HG02840 (cell line): Measurements from ENCODE around the gene CD3E.
"Not testable (repeated sequence)": the region's sequence is repeated elsewhere in the genome, so short reads cannot be mapped to it uniquely, and the experiment has no call there.

Experiments used
- ATAC-seq: cut with Tn5 transposase; IDR thresholded peaks from one replicate; pipeline ENCODE4 v1.9.1; 2021; ENCODE audit warnings: mild to moderate bottlenecking, moderate library complexity, moderate number of reproducible peaks; ENCODE audit not compliant: unreplicated experiment, low FRiP score

CD3E gene

DNA sequence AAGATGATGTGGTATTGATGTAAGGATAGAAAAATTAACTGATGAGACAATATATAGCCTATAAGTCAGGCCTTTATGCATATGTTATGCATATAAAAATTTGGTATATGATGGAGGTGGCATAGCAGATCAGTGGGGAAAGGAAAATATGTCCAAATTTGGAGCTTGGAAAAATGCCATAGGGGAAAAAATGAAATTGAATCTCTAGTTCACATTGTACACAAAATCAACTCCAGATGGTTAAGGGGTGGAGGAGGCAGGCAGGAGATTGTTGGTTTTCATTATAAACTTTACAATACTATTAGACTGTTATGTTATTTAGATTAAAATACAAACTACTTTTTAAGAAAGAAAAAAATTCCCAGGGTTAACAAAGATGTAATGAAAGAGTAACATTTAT, 15.1 kb upstream of the CD3E start:
- no peak for ATAC-seq

DNA sequence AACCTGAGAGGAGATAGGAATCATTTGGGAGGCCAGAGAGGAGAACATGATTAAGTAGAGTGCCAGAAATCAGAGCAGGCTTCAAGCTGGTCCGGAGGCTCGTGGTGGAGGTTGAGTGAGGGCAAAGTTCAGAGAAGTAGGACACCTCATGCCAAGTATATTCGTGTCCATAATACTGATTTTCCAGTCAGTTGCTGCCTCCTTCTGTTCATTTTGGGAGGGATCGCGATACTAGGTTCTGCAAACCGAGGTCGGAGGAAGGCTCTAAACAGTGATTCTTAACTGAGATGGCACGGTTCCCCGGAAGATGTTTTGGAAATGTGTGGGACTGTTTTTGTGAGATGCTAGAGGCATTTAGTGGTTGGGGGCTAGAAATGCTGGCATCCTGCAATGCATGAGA, 13.6 kb upstream of the CD3E start:
- no peak for ATAC-seq

DNA sequence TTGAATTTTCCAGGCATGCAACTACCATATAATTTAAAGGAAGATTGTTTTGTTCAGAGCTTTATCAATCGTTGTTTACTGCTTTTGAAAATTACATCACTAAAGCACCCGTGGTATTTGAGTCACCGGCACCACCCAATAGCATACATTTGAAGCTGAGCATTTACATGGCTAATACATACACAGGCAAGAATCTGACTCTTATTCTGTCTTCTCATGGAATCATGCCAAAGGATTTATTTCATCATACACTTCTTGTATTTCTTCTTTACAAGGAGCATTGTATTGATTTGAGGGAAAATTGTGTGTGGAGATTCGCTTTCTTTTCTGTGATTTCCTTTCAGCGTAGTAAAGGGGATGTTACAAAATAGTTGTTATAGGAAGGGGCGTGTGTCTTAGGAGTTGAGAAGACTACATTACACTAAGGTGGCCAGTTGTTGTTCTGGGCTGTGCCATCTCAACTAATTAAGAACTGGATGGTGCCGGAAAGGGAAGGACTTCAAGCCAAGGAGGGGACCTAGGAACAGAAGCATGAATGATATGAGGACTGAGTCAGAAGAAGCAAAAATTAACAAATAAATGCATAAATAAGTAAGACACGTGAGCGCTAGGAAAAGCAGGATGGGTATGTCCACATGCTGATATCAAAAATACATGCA, 12.9 kb upstream of the CD3E start:
- ATAC-seq: no peak

DNA sequence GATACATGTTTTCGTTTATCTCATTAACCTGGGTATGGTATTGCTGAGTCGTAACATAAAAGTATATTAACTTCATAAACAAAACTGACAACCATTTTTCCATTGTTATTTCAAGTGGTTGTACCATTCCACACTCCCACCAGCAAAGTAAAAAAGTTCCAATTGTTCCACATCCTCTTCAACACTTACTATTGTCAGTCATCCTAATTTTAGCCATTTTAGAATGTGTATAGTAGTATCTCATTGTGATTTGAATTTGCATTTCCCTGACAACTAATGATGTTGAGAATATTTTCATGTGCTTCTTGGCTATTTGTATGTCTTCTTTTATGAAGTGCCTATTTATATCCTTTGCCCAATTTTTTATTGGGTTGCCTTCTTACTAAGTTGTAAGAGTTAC, 10.5 kb upstream of the CD3E start:
- no peak for ATAC-seq

DNA sequence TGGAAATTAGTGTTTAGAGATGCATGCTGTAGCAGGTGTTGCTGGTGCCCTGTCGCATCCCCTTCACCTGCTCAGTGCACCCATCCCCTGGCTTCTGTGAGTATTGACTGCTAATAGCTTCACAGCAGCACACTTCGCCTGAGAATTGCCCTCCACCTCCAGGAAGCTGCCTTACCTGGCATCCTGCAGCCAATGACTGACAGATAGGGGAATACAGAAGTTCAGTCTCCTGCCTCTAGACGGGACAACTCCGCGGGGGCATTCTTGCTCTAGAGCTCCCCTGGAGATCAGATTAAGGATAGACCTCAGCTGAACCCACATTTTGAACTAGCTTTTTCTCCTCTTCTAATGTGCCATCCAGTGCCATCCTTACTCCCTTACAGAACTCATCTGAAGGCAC, 9.3 kb upstream of the CD3E start:
- ATAC-seq: no peak

DNA sequence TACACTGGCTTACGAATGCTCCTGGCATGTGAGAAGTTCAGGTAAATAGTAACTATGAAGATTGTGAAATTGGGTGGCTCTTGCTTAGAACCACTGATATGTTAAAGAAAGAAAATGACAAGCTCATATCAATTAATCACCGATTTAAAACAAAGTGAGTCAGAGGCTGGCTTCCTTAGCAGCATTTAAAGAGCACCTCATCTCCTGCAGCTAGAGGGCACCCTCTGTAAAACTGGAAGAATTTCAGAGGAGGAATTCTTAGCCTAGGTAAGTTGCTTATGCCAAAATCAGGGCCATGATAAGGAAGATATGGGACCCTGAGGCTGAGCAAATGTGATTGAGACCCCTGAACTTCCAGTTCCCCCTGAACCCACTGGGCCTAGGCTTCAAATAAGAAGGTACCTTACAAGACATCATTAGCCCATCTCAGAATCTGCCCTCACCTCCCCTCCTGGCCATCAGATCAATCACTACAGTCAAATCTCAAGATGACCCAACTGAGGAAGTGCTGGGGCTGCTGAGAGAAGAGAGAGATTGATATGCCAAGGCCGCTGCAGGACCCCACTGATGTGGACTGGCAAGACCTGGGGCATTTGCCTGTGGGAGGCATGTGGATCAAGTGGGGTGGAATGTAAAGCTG, 8.6 kb upstream of the CD3E start:
- no peak for ATAC-seq

DNA sequence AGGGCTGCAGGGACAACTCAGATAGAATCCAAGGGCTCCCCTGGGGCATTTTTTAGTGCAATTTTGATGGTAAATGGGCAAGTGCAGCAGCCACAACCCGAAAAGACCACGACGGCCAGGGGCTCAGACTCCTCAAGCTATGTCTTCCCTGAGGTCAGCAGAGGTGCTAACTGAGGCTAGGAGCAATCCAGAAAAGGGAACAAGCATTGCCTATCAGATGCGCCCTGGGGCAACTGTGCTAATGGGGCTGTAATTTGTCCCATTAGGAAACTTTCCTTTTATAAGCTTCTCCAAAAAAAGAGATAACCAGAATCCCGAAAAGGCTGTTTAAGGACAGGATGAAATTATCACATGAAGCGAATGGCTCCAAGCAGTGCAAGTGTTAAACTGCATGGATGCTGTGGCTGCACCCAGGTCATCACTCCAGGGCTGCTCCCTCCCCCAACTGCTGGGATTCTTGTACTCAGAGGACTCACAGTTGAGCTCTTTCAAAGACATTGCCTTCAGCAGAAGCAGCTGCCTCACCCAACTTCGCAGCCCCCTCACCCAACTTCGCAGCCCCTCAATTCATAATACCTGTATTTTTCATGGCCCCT, 2.8 kb upstream of the CD3E start:
- no peak for ATAC-seq

DNA sequence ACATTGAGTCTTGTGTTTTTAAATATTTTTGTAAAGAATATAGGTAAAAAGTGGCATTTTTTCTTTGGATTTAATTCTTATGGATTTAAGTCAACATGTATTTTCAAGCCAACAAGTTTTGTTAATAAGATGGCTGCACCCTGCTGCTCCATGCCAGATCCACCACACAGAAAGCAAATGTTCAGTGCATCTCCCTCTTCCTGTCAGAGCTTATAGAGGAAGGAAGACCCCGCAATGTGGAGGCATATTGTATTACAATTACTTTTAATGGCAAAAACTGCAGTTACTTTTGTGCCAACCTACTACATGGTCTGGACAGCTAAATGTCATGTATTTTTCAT, 333 bp upstream of the CD3E start:
- ATAC-seq: no peak

DNA sequence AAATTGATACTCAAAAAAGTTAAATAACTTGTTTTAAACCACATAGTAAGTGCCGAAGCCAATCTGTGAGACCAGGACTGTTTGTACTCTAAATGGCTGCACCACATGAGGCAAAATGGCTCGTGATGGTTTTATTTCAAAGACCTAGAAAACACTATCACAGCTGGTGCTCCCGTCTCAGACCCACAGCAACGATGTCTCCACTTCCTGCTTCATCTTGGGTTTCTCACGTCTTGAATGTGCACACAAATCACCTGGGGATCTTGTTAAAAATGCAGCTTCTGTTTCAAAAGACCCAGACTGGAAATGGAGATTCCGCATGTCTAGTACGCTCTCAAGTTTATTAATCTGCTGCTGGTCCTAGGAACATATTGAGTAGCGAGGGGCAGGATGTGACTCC, 1.2 kb downstream of the CD3E start:
- no peak for ATAC-seq

DNA sequence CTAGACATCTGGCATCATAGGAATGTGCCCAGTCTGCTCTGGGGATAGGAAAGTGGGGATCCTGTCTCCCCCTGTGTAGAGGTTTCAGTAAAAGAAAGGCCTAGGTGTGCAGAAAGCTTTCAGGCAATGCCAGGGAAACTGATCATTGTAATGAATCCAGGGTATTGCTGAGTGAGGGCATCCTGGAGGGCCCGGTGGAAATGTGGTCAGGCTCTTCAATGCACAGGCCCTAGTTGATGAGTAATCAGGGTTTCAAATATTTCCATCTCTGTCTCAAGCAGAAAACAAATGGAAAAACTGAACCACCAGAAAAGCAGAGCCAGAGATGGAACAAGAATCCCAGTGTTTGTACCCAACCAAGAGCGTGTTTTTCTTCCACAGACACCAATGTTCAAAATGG, 2.0 kb downstream of the CD3E start:
- no peak for ATAC-seq

DNA sequence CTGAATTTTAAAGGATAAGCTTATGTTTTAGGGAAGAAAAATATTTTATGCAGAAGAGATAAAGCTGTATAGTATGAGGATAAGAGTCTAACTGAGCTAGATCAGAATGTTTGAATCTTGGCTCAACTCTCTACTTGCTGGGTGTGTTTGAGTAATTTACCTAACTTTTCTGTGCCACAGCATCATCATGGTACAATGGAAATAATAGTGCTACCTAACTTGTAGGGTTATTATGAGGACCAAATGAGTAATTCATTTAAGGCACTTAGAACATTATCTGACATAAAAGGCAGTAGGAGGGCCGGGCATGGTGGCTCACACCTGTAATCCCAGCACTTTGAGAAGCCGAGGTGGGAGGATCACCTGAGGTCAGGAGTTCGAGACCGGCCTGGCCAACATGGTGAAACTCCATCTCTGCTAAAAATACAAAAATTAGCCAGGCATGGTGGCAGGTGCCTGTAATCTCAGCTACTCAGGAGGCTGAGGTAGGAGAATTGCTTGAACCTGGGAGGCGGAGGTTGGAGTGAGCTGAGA, 4.5 kb downstream of the CD3E start:
- not testable (repeated sequence) for ATAC-seq

DNA sequence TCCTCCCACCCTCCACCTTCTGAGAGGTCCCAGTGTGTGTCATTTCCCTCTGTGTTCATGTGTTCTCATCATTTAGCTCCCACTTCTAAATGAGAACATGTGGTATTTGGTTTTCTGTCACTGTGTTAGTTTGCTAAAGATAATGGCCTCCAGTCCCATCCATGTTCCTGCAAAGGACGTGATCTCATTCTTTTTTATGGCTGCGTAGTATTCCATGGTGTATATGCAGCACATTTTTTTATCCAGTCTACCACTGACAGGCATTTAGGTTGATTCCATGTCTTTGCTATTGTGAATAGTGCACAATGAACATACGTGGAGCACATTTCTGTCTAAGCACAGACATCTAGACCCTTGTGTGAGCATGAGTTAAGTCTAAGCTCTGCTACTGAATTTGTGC, 5.7 kb downstream of the CD3E start:
- no peak for ATAC-seq

DNA sequence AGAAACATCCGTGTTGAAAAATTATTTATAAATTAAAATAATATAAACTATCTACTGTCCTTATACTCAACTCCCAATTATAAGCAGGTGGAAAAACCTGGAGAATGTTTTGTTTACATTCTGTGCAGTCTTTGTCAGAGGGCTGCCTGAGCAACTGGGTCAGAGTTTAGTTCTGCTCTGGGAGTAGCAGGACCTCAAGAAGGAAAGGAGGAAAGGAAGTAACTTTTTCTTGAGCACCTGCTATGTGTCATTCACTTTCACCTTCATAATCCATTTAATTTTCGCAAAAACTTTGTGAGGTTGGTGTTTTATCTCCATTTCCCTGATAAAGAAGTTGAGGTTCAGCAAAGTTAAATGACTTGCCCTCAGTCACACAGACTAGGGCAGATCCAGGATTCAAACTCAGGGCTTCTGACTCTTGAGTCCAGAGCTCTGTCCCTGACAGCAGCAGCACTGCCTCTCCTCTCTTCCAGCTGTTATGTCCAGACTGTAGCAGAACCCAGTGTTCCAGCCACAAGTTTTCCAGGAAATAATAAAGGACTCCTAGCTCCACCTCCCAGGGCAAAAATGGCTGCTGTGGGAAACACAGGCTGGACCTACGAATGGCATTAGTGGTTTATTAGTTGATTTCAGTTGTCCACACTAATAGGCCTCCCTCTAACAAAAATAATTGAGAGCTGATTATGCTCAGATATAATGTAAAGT, 6.4 kb downstream of the CD3E start:
- ATAC-seq: no peak

DNA sequence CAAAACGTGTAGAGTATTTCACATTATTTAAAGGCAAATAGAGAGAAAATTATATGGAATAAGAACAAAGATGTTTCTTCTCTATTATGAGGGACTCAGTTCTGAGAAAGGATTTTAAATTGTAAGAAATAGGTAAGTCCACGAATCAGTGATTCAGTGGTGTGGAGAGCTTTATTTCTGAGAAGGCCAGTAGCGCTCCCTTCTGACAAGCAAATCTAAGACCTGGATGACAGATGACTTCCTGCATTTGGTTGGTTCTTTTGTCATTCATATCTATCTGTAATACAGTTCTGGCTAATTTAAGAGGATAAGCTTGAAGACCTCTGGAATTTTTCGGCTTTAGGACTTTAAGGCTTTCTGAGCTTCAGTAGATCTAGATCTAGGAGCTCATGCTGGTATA, 7.0 kb downstream of the CD3E start:
- ATAC-seq: no peak

DNA sequence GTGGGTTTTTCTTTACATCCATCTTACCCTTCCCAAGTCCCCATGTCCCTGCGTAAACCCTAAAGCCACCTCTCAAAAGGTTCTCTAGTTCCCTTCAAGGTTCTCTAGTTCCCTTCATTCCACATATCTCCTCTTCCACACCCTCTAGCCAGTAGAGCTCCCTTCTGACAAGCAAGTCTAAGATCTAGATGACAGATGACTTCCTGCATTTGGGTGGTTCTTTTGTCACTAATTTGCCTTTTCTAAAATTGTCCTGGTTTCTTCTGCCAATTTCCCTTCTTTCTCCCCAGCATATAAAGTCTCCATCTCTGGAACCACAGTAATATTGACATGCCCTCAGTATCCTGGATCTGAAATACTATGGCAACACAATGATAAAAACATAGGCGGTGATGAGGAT, 7.8 kb downstream of the CD3E start:
- ATAC-seq: no peak

DNA sequence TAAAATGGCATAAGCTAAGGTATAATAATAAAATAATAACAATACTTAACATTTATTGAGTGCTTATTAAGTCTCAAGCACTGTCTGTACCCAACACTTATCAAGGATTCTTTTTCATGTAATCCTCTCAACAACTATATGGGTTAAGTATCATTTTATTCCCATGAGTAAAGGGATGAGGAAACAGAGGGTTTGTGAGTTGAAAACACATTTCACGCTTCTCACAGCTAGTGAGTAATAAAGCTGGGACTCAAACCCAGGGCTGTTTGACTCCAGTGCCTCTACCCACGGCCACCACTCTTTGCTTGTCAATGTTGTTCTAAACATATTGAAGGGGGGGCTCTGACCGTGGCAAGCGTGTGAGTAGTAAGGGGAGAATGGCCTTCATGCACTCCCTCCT, 8.7 kb downstream of the CD3E start:
- no peak for ATAC-seq

DNA sequence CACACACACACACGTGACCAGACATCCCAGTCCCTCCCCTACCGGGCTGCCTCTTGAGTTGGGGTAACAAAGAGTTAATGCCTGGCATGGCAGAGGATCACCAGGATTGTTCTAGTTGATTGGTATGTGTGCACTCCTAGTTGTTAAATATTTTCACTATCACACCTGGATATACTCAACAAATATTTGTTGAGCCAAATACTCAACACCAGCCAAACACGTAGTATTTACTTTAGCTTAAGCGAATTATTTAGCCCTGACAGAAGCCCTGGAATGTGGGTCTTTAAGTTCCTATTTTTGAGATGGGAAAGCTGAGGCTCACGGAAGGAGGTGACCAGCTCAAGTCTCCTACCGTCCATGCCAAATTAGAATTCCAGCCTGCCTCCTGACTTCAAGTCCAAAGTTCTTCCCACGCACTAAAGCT, 10.5 kb downstream of the CD3E start:
- ATAC-seq: no peak

DNA sequence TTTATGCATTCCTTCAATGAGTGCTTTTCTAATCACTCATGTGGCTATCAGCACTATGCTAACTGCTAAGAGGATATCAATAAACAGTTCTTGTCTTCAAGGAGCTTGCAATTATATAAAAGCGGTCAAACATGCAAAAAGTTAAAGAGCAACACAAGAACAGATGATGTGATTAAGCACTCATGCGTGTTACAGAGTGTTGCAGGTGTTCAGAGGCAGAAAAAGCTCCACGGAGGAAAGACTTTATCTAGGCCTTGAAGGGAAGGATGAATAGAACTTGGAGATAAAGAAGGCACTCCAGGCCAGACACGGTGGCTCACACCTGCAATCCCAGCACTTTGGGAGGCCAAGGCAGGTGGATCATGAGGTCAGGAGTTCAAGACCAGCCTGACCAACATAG, 13.6 kb downstream of the CD3E start:
- ATAC-seq: no peak

DNA sequence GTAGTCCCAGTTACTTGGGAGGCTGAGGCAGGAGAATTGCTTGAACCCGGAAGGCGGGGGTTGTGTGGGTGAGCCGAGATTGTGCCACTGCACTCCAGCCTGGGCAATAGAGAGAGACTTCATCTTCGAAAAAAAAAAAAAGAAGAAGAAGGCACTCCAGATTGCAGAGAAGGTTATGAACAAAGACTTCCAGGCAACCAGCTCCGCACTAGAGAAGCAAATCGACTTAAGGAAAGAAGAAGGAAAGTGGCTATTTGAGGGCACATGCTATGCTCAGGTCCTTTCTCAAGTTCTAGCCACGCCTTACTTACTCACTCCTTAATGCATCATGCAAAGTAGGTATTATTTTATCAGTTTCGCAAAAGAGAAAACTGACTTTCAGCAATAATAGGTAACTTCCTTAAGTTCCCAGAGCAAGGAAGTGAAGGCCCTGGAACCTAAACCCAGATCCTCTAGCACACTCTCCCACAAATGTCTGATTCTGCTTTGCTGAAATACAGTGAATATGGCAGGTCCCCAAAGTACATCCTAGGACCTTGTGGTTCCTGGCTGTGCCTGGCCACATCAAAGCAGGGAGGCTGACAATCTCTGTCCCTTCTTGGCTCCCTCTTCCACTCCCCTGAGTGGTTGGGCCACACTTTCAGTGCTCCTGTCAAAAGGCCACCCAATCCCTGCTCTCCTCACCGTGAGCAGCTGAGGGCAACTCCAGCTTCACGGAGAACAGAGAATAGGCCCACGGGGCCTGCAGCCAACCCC, 14.2 kb downstream of the CD3E start:
- no peak for ATAC-seq

DNA sequence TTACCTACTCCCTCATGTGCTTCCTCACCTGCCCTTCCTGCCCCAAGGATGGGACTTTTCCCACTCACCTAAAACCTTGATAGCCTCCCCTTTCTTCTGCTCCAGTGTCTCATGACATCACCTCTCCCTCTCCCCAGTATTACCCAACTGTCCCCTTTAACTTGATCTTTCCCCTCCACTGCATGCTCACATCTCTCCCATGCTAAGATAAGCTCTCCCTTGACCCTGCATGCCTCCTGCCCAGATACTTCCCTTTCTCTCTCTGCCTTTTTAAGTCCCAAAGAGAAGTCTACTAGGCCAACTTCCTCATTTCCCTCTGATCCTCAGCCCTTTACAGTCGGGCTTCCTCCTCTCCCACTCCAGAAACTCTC, 14.8 kb downstream of the CD3E start:
- ATAC-seq: no peak

DNA sequence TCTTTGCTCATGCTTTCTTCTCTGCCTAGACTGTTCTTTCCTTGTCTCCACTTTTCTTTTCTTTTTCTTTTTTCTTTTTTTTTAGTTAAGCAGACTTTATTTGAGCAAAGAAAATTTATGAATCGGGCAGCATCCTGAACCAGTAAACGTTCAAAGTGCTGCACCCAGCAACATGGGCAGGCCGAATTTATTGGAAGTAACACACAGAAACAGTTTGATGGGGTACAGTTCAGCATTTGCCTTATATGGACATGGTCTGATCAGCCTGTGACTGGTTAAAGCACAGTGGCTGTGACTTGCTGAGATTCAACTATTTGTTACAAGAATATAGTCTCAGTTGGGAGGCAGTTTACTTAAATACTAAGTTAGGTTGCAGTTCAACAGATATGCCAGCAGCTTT, 16.0 kb downstream of the CD3E start:
- no peak for ATAC-seq
